GM18858 (cell line): ENCODE measurements around the gene HDAC4.

Experiments
- ATAC-seq: cut with Tn5 transposase; IDR thresholded peaks from one replicate; pipeline ENCODE4 v1.9.1; 2021; ENCODE audit not compliant: unreplicated experiment

HDAC4 gene

GRCh38 chr2:239429473-239430350 is 28.9 kb upstream of the HDAC4 start:
- no peak for ATAC-seq

GRCh38 chr2:239425631-239426030 is 24.8 kb upstream of the HDAC4 start:
- ATAC-seq, result no peak

GRCh38 chr2:239424337-239425045 is 23.7 kb upstream of the HDAC4 start:
- ATAC-seq, result no peak

GRCh38 chr2:239423551-239423950 is 22.7 kb upstream of the HDAC4 start:
- ATAC-seq, result no peak

GRCh38 chr2:239421851-239422250 is 21.0 kb upstream of the HDAC4 start:
- no peak for ATAC-seq

- ATAC-seq, result no peak
These were observed 19.3 kb upstream of the HDAC4 start for GRCh38 chr2:239420082-239420481.

GRCh38 chr2:239418918-239419317 is 18.1 kb upstream of the HDAC4 start:
- no peak for ATAC-seq

- ATAC-seq, result no peak
These were observed 12.2 kb upstream of the HDAC4 start for GRCh38 chr2:239412905-239413603.

GRCh38 chr2:239411549-239412319 is 10.9 kb upstream of the HDAC4 start:
- no peak for ATAC-seq

- ATAC-seq, result no peak
These were observed 10.3 kb upstream of the HDAC4 start for GRCh38 chr2:239411117-239411516.

- ATAC-seq, result no peak
These were observed 9.2 kb upstream of the HDAC4 start for GRCh38 chr2:239409976-239410375.

GRCh38 chr2:239407112-239407511 is 6.3 kb upstream of the HDAC4 start:
- no peak for ATAC-seq

- ATAC-seq, result no peak
These were observed 5.6 kb upstream of the HDAC4 start for GRCh38 chr2:239406316-239406995.

GRCh38 chr2:239405071-239405470 is 4.3 kb upstream of the HDAC4 start:
- no peak for ATAC-seq

- ATAC-seq, result no peak
These were observed 1.8 kb upstream of the HDAC4 start for GRCh38 chr2:239402666-239403065.

GRCh38 chr2:239401881-239402233 is 1.0 kb upstream of the HDAC4 start:
- ATAC-seq, result peak; percentile 6

GRCh38 chr2:239401067-239401880 is 454 bp upstream of the HDAC4 start:
- peak; percentile 84 for ATAC-seq

- no peak for ATAC-seq
These were observed 762 bp downstream of the HDAC4 start for GRCh38 chr2:239399921-239400595.

GRCh38 chr2:239399433-239399920 is 1.3 kb downstream of the HDAC4 start:
- ATAC-seq, result no peak
